Liver (tissue), 3 donors: Measurements from ENCODE around the gene STAT6.

Experiments used
- ATF3 ChIP-seq: IDR thresholded peaks from 2 replicates; pipeline ENCODE4 v1.6.1; 2016; ENCODE audit warnings: antibody characterized with exemption
- CTCF ChIP-seq: fragments of 150-350 bp; IDR thresholded peaks from 2 replicates; pipeline ENCODE4 v1.5.1; 2017; ENCODE audit warnings: improper control_type of control experiment, low read depth, low read length; ENCODE audit not compliant: missing input control
- FOXA1 ChIP-seq: IDR thresholded peaks from 2 replicates; pipeline ENCODE4 v1.6.1; 2016; ENCODE audit warnings: antibody characterized with exemption
- GABPA ChIP-seq, 2 donors: IDR thresholded peaks in 1 of 2; conservative IDR thresholded peaks in 1 of 2; 2 replicates each; pipeline ENCODE4 v1.6.1; 2016; ENCODE audit warnings: antibody characterized with exemption in 2 of 2, mild to moderate bottlenecking in 1 of 2, moderate library complexity in 1 of 2
- HNF4A ChIP-seq, 2 donors: conservative IDR thresholded peaks; 2 replicates each; pipeline ENCODE4 v1.6.1; 2016; ENCODE audit warnings: antibody characterized with exemption in 2 of 2, mild to moderate bottlenecking in 2 of 2
- JUND ChIP-seq, 2 donors: IDR thresholded peaks; 2 replicates each; pipeline ENCODE4 v1.6.1; 2016; ENCODE audit warnings: antibody characterized with exemption in 2 of 2
- MAX ChIP-seq: IDR thresholded peaks from 2 replicates; pipeline ENCODE4 v1.6.1; 2016; ENCODE audit warnings: antibody characterized with exemption
- RAD21 ChIP-seq, 2 donors: IDR thresholded peaks; 2 replicates each; pipeline ENCODE4 v1.6.1; 2016; ENCODE audit warnings: antibody characterized with exemption in 2 of 2, mild to moderate bottlenecking in 2 of 2
- REST ChIP-seq: IDR thresholded peaks from 2 replicates; pipeline ENCODE4 v1.6.1; 2016; ENCODE audit warnings: antibody characterized with exemption, mild to moderate bottlenecking
- RXRA ChIP-seq, 2 donors: IDR thresholded peaks; 2 replicates each; pipeline ENCODE4 v1.6.1; 2017 to 2018; ENCODE audit warnings: antibody characterized with exemption in 2 of 2, mild to moderate bottlenecking in 1 of 2
- SP1 ChIP-seq: IDR thresholded peaks from 2 replicates; pipeline ENCODE4 v1.6.1; 2018; ENCODE audit warnings: antibody characterized with exemption, mild to moderate bottlenecking
- TAF1 ChIP-seq: conservative IDR thresholded peaks from 2 replicates; pipeline ENCODE4 v1.6.1; 2016; ENCODE audit warnings: antibody characterized with exemption, mild to moderate bottlenecking
- YY1 ChIP-seq: IDR thresholded peaks from 2 replicates; pipeline ENCODE4 v1.6.1; 2016; ENCODE audit warnings: antibody characterized with exemption, mild to moderate bottlenecking
- ZBTB33 ChIP-seq: IDR thresholded peaks from 2 replicates; pipeline ENCODE4 v1.6.1; 2016; ENCODE audit warnings: antibody characterized with exemption
- donor health status: healthy.
- donor health status: healthy.

- TF ChIP-seq CTCF: no peak
- TF ChIP-seq SP1: peak; percentile 97
- no peak for TF ChIP-seq ATF3
- peak; percentile 93 to 97 for TF ChIP-seq GABPA (IDR thresholded peaks at IDR 0.05 in 1 of 2, conservative IDR thresholded peaks at IDR 0.05 in 1 of 2)
- peak; percentile 64 for TF ChIP-seq REST
- TF ChIP-seq RAD21 (IDR thresholded peaks at IDR 0.05): no peak
- TF ChIP-seq TAF1: peak; percentile 16
- TF ChIP-seq JUND (IDR thresholded peaks at IDR 0.05): peak in 1 of 2 donors; percentile 72
- peak; percentile 68 for TF ChIP-seq FOXA1
- TF ChIP-seq YY1: peak; percentile 90
- TF ChIP-seq MAX: peak; percentile 89
- TF ChIP-seq ZBTB33: no peak
- TF ChIP-seq HNF4A (conservative IDR thresholded peaks at IDR 0.05): no peak
- TF ChIP-seq RXRA (IDR thresholded peaks at IDR 0.05): peak; percentile 37 to 40
These were observed 32.4 kb downstream of the STAT6 start, which contains the start of gene NEMP1 for GRCh38 chr12:57078519-57079404.
